BE2C (cell line): ENCODE measurements around the gene PES1. TPM values are rescaled to one million over a fixed set of nuclear protein-coding genes. Genes with fewer than 3 reads are reported as not detected.
A peak's percentile ranks its signal among the peaks of the same experiment; 100 is the strongest.

Source experiments
- DNase-seq: peaks from one replicate; pipeline ENCODE4 v3.0.0-alpha.2; 2020
- H3K27me3 ChIP-seq: fragments of 250-450 bp; sonication (Bioruptor Pico); 2 replicates; pipeline ENCODE4 v1.5.1; 2020; ENCODE audit warnings: mild to moderate bottlenecking
- H3K36me3 ChIP-seq: fragments of 250-450 bp; sonication (Bioruptor Pico); 2 replicates; pipeline ENCODE4 v1.5.1; 2020; ENCODE audit warnings: mild to moderate bottlenecking
- H3K4me1 ChIP-seq: fragments of 250-450 bp; sonication (Bioruptor Pico); 2 replicates; pipeline ENCODE4 v1.5.1; 2020
- H3K4me3 ChIP-seq: 2 replicates; pipeline ENCODE4 v1.5.1; 2011; ENCODE audit warnings: low read depth, low read length
- H3K9me3 ChIP-seq: fragments of 250-450 bp; sonication (Bioruptor Pico); 2 replicates; pipeline ENCODE4 v1.5.1; 2020
- polyA plus RNA-seq: library from polyadenylated mRNA; unstranded; fragments of >200 nt; gene quantifications from one replicate; pipeline ENCODE4 v1.2.1, GENCODE V29; 2012; ENCODE audit warnings: low read depth, missing spikeins; ENCODE audit not compliant: insufficient read length, insufficient read depth
- TF ChIP-seq, protein P1 (sequence below): IDR thresholded peaks from 2 replicates; pipeline ENCODE4 v1.5.1; 2012; ENCODE audit warnings: mild to moderate bottlenecking, low read depth, low read length

PES1 gene
- polyA plus RNA-seq: 446 TPM

GRCh38 chr22:30591588-30592359 is at the start of gene PES1:
Gene PES1 (minus strand): TSS chr22:30591910. CDS start chr22:30591833, 77 bp downstream.
- Histone ChIP-seq H3K36me3 (peaks cover 39% of the 10 kb centered on the region), H3K9me3 (no peaks in the 10 kb centered on the region), H3K4me1 (no peaks in the 10 kb centered on the region), H3K27me3 (peaks cover 14% of the 10 kb centered on the region), H3K4me3 (peak within 1 kb of the TSS; percentile 97)
- TF ChIP-seq, protein P1, sequence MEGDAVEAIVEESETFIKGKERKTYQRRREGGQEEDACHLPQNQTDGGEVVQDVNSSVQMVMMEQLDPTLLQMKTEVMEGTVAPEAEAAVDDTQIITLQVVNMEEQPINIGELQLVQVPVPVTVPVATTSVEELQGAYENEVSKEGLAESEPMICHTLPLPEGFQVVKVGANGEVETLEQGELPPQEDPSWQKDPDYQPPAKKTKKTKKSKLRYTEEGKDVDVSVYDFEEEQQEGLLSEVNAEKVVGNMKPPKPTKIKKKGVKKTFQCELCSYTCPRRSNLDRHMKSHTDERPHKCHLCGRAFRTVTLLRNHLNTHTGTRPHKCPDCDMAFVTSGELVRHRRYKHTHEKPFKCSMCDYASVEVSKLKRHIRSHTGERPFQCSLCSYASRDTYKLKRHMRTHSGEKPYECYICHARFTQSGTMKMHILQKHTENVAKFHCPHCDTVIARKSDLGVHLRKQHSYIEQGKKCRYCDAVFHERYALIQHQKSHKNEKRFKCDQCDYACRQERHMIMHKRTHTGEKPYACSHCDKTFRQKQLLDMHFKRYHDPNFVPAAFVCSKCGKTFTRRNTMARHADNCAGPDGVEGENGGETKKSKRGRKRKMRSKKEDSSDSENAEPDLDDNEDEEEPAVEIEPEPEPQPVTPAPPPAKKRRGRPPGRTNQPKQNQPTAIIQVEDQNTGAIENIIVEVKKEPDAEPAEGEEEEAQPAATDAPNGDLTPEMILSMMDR: no peak
- peak; percentile 97 for DNase-seq

- Histone ChIP-seq H3K4me1 (0 out of 2 replicates have a peak, but pooled peaks cover 3% of the 10 kb centered on the region), H3K4me3 (no peak overlapping the region), H3K9me3 (no peaks in the 10 kb centered on the region), H3K27me3 (no peaks in the 10 kb centered on the region), H3K36me3 (no peaks in the 10 kb centered on the region)
- DNase-seq: no peak
- TF ChIP-seq, protein P1: no peak
Observed at GRCh38 chr22:30640839-30641430, 49.2 kb upstream of the PES1 start.

DNA sequence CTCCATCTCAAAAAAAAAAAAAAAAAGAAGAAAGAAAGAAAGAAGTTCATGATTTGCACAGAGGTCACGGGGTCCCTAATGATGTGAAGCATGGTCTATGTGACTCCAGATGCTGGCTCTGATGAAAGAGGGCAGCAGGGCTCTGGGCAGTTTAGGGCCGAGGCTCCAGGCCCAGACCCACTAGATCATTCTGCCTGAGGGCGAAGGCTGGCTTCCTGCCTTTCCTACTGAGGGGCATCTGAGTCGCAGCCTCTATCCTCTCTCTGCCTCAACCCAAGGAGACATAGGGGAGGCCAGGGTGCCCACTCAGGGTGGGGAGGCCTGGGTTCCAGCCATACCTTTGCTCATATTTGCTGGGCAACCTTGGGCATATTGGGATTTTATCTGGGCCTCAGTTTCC is 48.7 kb upstream of the PES1 start:
- DNase-seq: peak; percentile 34
- H3K36me3 ChIP-seq: no peaks in the 10 kb centered on the region
- no peak overlapping the region for H3K4me3 ChIP-seq
- H3K27me3 ChIP-seq: no peaks in the 10 kb centered on the region
- TF ChIP-seq, protein P1: no peak
- 0 out of 2 replicates have a peak, but pooled peaks cover 3% of the 10 kb centered on the region for H3K4me1 ChIP-seq
- H3K9me3 ChIP-seq: no peaks in the 10 kb centered on the region

DNA sequence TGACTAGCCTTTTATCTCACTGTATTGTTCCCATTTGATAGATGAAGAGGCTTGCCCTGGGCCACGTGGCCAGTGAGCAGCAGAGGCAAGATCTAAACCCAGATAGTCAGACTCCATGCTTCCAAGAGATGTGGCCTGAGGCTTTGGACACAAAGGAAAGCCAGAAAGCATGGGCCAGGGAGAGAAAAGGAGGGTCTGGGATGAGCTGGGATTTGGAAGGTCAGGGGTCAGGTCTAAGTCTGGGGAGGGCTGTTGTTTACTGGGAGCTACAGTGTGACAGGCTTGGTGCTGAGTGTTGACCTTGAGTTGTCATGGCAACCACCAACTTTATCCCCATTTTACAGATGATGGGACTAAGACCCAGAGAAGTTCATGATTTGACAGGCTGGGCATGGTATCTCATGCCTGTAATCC is 46.0 kb upstream of the PES1 start:
- Histone ChIP-seq H3K27me3 (no peaks in the 10 kb centered on the region), H3K4me3 (no peak overlapping the region), H3K4me1 (peaks cover 5% of the 10 kb centered on the region; the same call in 1 of the 2 replicates), H3K9me3 (no peaks in the 10 kb centered on the region), H3K36me3 (no peaks in the 10 kb centered on the region)
- no peak for DNase-seq
- TF ChIP-seq, protein P1: no peak

GRCh38 chr22:30636226-30637077 is 44.7 kb upstream of the PES1 start:
- peak; percentile 30 for DNase-seq
- Histone ChIP-seq H3K36me3 (no peaks in the 10 kb centered on the region), H3K4me3 (peak overlapping the region; percentile 75), H3K27me3 (no peaks in the 10 kb centered on the region), H3K4me1 (peaks cover 5% of the 10 kb centered on the region; the same call in 1 of the 2 replicates), H3K9me3 (no peaks in the 10 kb centered on the region)
- TF ChIP-seq, protein P1: no peak
